Chondrocyte (in vitro differentiated cells): ENCODE data around the gene ABLIM1. TPM values are rescaled to one million over a fixed set of nuclear protein-coding genes. Genes with fewer than 3 reads are reported as not detected.

Experiments used
- DNase-seq: peaks from one replicate; pipeline ENCODE4 v3.0.0; 2021; ENCODE audit warnings: mixed read lengths, low spot score
- H3K27ac Mint-ChIP-seq: one replicate; pipeline ENCODE4 v1.8.0; 2021; ENCODE audit warnings: mild to moderate bottlenecking, moderate library complexity, mixed read lengths; ENCODE audit not compliant: unreplicated experiment
- H3K27me3 Mint-ChIP-seq: 2 replicates; pipeline ENCODE4 v1.8.0; 2021; ENCODE audit warnings: low read depth, mixed read lengths
- H3K36me3 Mint-ChIP-seq: 2 replicates; pipeline ENCODE4 v1.8.0; 2021; ENCODE audit warnings: low read depth, mixed read lengths
- H3K4me1 Mint-ChIP-seq: 2 replicates; pipeline ENCODE4 v1.8.0; 2021; ENCODE audit warnings: low read depth, mild to moderate bottlenecking, mixed read lengths
- H3K4me3 Mint-ChIP-seq: one replicate; pipeline ENCODE4 v1.8.0; 2021; ENCODE audit warnings: mild to moderate bottlenecking, moderate library complexity, mixed read lengths; ENCODE audit not compliant: unreplicated experiment
- H3K9me3 Mint-ChIP-seq: 2 replicates; pipeline ENCODE4 v1.8.0; 2021; ENCODE audit warnings: low read depth, mixed read lengths
- total RNA-seq: library from RNA; stranded (reverse); gene quantifications from 3 replicates; pipeline ENCODE4 v1.2.1, GENCODE V29; 2021
- TF ChIP-seq, protein P1 (sequence below): fragments of 200-600 bp; sonication (generic); IDR thresholded peaks from 2 replicates; pipeline ENCODE4 v1.5.0; 2021; ENCODE audit warnings: antibody characterized with exemption, mild to moderate bottlenecking, moderate library complexity

ABLIM1 gene
- total RNA-seq, 1 donor from 2014 or later, result 15.7 TPM

DNA sequence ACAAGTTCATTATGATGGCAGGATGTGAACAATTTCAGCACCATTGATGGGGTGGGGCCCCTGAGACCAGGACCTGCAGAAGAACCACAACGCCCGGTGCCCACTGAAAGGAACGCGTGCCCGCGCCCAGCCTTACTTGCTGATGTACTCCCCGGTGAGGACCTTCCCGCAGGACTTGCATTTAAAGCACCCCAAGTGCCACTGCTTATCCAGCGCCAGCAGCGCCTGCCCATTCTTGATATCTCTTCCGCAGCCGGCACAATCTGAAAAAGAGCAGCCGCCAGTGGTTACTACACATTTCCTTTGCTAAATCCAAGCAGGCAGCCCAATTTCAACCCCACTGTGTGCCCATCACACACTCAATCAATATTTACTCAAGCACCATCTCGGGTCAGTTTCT, 110.6 kb downstream of the ABLIM1 start:
- Mint-ChIP-seq H3K27me3 (no peaks in the 10 kb centered on the region), H3K4me1 (peaks cover 14% of the 10 kb centered on the region), H3K4me3 (no peak overlapping the region), H3K9me3 (no peaks in the 10 kb centered on the region), H3K36me3 (no peaks in the 10 kb centered on the region), H3K27ac (no peak overlapping the region)
- TF ChIP-seq, protein P1, sequence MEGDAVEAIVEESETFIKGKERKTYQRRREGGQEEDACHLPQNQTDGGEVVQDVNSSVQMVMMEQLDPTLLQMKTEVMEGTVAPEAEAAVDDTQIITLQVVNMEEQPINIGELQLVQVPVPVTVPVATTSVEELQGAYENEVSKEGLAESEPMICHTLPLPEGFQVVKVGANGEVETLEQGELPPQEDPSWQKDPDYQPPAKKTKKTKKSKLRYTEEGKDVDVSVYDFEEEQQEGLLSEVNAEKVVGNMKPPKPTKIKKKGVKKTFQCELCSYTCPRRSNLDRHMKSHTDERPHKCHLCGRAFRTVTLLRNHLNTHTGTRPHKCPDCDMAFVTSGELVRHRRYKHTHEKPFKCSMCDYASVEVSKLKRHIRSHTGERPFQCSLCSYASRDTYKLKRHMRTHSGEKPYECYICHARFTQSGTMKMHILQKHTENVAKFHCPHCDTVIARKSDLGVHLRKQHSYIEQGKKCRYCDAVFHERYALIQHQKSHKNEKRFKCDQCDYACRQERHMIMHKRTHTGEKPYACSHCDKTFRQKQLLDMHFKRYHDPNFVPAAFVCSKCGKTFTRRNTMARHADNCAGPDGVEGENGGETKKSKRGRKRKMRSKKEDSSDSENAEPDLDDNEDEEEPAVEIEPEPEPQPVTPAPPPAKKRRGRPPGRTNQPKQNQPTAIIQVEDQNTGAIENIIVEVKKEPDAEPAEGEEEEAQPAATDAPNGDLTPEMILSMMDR, result no peak
- no peak for DNase-seq

DNA sequence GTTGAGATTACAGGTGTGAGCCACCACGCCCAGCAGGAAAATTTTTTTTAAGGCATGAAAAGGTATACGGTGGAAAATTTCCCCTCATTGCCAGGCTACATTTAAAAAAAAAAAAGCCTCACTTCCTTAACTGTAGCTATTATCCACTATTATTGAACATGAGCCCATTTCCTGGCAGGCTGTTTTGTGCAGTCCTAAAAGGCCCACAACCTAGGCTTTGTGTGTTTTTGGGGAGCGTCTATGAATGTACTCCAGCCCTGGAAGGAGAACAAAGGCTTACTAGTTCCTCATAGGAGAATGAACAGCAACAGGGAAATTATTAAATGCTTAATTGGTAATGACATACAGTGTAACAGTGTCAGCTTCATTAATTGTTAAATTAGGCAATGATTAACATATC, 111.0 kb downstream of the ABLIM1 start:
- Mint-ChIP-seq H3K9me3 (no peaks in the 10 kb centered on the region), H3K27me3 (no peaks in the 10 kb centered on the region), H3K4me3 (no peak overlapping the region), H3K27ac (no peak overlapping the region), H3K36me3 (no peaks in the 10 kb centered on the region), H3K4me1 (peaks cover 14% of the 10 kb centered on the region)
- no peak for DNase-seq
- TF ChIP-seq, protein P1, result no peak

DNA sequence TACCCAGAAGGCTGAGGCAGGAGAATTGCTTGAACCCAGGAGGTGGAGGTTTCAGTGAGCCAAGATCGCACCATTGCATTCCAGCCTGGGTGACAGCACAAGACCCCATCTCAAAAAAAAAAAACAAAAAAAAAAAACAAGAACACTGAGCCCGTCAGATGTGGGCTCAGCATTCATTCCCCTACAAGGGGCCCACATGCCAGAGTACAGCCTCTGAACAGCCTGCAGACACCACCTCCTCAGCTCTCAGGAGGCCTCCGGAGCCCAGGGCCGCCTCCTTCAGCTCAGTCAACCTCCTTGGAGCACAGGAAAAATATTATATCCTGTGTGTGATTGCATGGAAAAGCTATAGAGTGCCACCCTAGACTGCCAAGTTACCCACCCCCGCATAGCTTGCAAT, 112.3 kb downstream of the ABLIM1 start:
- peaks cover 23% of the 10 kb centered on the region for H3K4me1 Mint-ChIP-seq
- H3K27me3 Mint-ChIP-seq, result no peaks in the 10 kb centered on the region
- no peaks in the 10 kb centered on the region for H3K36me3 Mint-ChIP-seq
- DNase-seq, result no peak
- no peak overlapping the region for H3K27ac Mint-ChIP-seq
- H3K4me3 Mint-ChIP-seq, result no peak overlapping the region
- H3K9me3 Mint-ChIP-seq, result no peaks in the 10 kb centered on the region
- TF ChIP-seq, protein P1, result no peak

DNA sequence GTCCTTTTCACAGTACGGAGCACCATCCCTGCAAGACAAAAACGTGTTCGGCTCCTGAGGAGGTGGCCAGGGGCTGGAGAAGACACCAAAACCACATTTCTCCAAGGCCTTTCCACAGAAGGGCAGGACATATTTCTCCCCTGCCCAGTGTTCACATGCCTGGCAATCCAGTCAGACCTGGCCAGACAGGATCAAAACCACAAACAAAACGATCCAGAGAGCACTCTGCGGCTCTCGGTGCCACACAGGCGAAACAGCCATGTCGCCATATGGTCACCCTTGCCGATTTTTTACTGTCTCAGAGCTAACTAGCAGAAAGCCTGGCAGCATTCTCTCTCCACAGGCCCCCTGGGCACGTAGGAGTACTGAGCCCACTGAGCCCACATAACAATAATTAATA, 113.0 kb downstream of the ABLIM1 start:
- TF ChIP-seq, protein P1, result no peak
- Mint-ChIP-seq H3K4me3 (no peak overlapping the region), H3K27me3 (no peaks in the 10 kb centered on the region), H3K27ac (no peak overlapping the region), H3K36me3 (no peaks in the 10 kb centered on the region), H3K4me1 (peaks cover 22% of the 10 kb centered on the region), H3K9me3 (no peaks in the 10 kb centered on the region)
- no peak for DNase-seq

DNA sequence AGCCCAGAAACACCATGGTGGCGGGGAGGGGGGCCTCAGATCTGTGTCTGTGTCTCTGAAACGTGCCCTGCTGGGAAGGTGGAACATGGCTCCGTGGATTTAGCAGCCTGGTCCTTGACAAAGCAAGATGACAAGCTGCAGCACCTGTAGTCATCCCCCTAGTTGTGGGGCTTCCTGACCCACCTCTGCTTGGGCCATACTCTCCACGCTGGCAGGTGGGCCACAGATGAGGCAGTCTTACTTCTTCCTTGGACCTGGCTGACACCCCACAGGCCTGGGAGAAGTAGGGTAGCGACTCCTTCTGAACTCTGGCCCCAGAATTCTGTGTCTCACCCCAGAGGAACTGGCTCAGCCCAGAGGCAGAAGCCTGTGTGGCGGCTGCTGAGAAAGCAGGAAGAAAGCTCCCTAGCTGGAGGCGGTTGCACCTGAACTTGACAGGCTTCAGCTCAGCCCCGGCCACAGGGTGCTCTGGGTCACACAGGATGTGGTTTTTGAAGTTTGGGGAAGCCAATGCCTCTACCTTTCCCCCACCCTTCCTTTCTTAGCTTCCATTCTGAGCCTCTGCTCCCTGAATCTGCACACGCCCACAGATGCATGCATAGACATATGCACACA, 113.9 kb downstream of the ABLIM1 start:
- Mint-ChIP-seq H3K27me3 (no peaks in the 10 kb centered on the region), H3K9me3 (no peaks in the 10 kb centered on the region), H3K27ac (no peak overlapping the region), H3K36me3 (no peaks in the 10 kb centered on the region), H3K4me3 (no peak overlapping the region), H3K4me1 (peaks cover 22% of the 10 kb centered on the region)
- TF ChIP-seq, protein P1, result no peak
- no peak for DNase-seq
